IPS-20b (cell line): ENCODE measurements around the gene MRPL40.

ENCODE experiments used
- H3K27ac ChIP-seq: one replicate; pipeline ENCODE4 v1.5.1; 2013; ENCODE audit warnings: low read length
- H3K27me3 ChIP-seq: 2 replicates; pipeline ENCODE4 v1.6.1; 2013; ENCODE audit warnings: mild to moderate bottlenecking, low read length, inconsistent platforms; ENCODE audit not compliant: insufficient read depth
- H3K36me3 ChIP-seq: 2 replicates; pipeline ENCODE4 v1.6.1; 2013; ENCODE audit warnings: low read depth, mild to moderate bottlenecking, inconsistent platforms, low read length, moderate library complexity; ENCODE audit not compliant: insufficient read depth
- H3K4me1 ChIP-seq: 2 replicates; pipeline ENCODE4 v1.6.1; 2013; ENCODE audit warnings: mild to moderate bottlenecking, control low read depth, inconsistent platforms, low read length, moderate library complexity; ENCODE audit not compliant: insufficient read depth
- H3K4me3 ChIP-seq: 2 replicates; pipeline ENCODE4 v1.5.1; 2013; ENCODE audit warnings: mild to moderate bottlenecking, low read length, inconsistent platforms
- H3K9ac ChIP-seq: 2 replicates; pipeline ENCODE4 v1.6.1; 2013; ENCODE audit warnings: low read depth, mild to moderate bottlenecking, inconsistent platforms, low read length, moderate library complexity
- H3K9me3 ChIP-seq: 2 replicates; pipeline ENCODE4 v1.6.1; 2013; ENCODE audit warnings: mild to moderate bottlenecking, low read depth, low read length, inconsistent platforms; ENCODE audit not compliant: insufficient read depth

MRPL40 gene

GRCh38 chr22:19467912-19468311, 35.6 kb downstream of the MRPL40 start:
- Histone ChIP-seq H3K9me3 (no peaks in the 10 kb centered on the region), H3K4me3 (no peak overlapping the region), H3K36me3 (peaks cover 100% of the 10 kb centered on the region), H3K27me3 (no peaks in the 10 kb centered on the region), H3K4me1 (no peaks in the 10 kb centered on the region), H3K27ac (no peak overlapping the region), H3K9ac (no peak overlapping the region)

- Histone ChIP-seq H3K27ac (no peak overlapping the region), H3K27me3 (no peaks in the 10 kb centered on the region), H3K4me3 (no peak overlapping the region), H3K9me3 (no peaks in the 10 kb centered on the region), H3K4me1 (no peaks in the 10 kb centered on the region), H3K9ac (no peak overlapping the region), H3K36me3 (peaks cover 98% of the 10 kb centered on the region)
These were observed 37.1 kb downstream of the MRPL40 start for GRCh38 chr22:19469421-19469820.

GRCh38 chr22:19470010-19470409, 37.7 kb downstream of the MRPL40 start:
- H3K27ac ChIP-seq: no peak overlapping the region
- no peaks in the 10 kb centered on the region for H3K27me3 ChIP-seq
- no peak overlapping the region for H3K4me3 ChIP-seq
- H3K9ac ChIP-seq: no peak overlapping the region
- peaks cover 96% of the 10 kb centered on the region for H3K36me3 ChIP-seq
- H3K9me3 ChIP-seq: no peaks in the 10 kb centered on the region
- no peaks in the 10 kb centered on the region for H3K4me1 ChIP-seq

GRCh38 chr22:19471572-19471971, 39.2 kb downstream of the MRPL40 start:
- no peaks in the 10 kb centered on the region for H3K4me1 ChIP-seq
- H3K9ac ChIP-seq: no peak overlapping the region
- H3K9me3 ChIP-seq: no peaks in the 10 kb centered on the region
- H3K36me3 ChIP-seq: peaks cover 91% of the 10 kb centered on the region
- no peak overlapping the region for H3K4me3 ChIP-seq
- H3K27me3 ChIP-seq: no peaks in the 10 kb centered on the region
- H3K27ac ChIP-seq: no peak overlapping the region

GRCh38 chr22:19472233-19472632, 39.9 kb downstream of the MRPL40 start:
- no peaks in the 10 kb centered on the region for H3K27me3 ChIP-seq
- no peak overlapping the region for H3K9ac ChIP-seq
- no peak overlapping the region for H3K4me3 ChIP-seq
- H3K4me1 ChIP-seq: no peaks in the 10 kb centered on the region
- H3K9me3 ChIP-seq: no peaks in the 10 kb centered on the region
- peaks cover 84% of the 10 kb centered on the region for H3K36me3 ChIP-seq
- no peak overlapping the region for H3K27ac ChIP-seq

GRCh38 chr22:19473578-19473977, 41.2 kb downstream of the MRPL40 start:
- Histone ChIP-seq H3K9me3 (no peaks in the 10 kb centered on the region), H3K27ac (no peak overlapping the region), H3K4me1 (no peaks in the 10 kb centered on the region), H3K9ac (no peak overlapping the region), H3K27me3 (no peaks in the 10 kb centered on the region), H3K36me3 (peaks cover 71% of the 10 kb centered on the region), H3K4me3 (no peak overlapping the region)

GRCh38 chr22:19476023-19476422, 43.7 kb downstream of the MRPL40 start:
- Histone ChIP-seq H3K27me3 (no peaks in the 10 kb centered on the region), H3K36me3 (peaks cover 46% of the 10 kb centered on the region), H3K4me1 (no peaks in the 10 kb centered on the region), H3K4me3 (no peak overlapping the region), H3K9ac (no peak overlapping the region), H3K9me3 (no peaks in the 10 kb centered on the region), H3K27ac (no peak overlapping the region)

- no peaks in the 10 kb centered on the region for H3K9me3 ChIP-seq
- no peaks in the 10 kb centered on the region for H3K4me1 ChIP-seq
- H3K36me3 ChIP-seq: peaks cover 39% of the 10 kb centered on the region
- no peak overlapping the region for H3K27ac ChIP-seq
- no peaks in the 10 kb centered on the region for H3K27me3 ChIP-seq
- H3K4me3 ChIP-seq: peak overlapping the region; percentile 83
- peak overlapping the region; percentile 96; the same call in 1 of the 2 replicates for H3K9ac ChIP-seq
These were observed 45.1 kb downstream of the MRPL40 start for GRCh38 chr22:19477321-19478044.

GRCh38 chr22:19478045-19478900, 45.9 kb downstream of the MRPL40 start:
- no peaks in the 10 kb centered on the region for H3K4me1 ChIP-seq
- H3K4me3 ChIP-seq: peak overlapping the region; percentile 83
- peaks cover 39% of the 10 kb centered on the region for H3K36me3 ChIP-seq
- peak overlapping the region; percentile 96 for H3K9ac ChIP-seq
- H3K9me3 ChIP-seq: no peaks in the 10 kb centered on the region
- H3K27me3 ChIP-seq: no peaks in the 10 kb centered on the region
- H3K27ac ChIP-seq: peak overlapping the region; percentile 54

GRCh38 chr22:19478901-19479354, 46.6 kb downstream of the MRPL40 start, which contains the start of gene UFD1:
Gene UFD1 (minus strand): TSS chr22:19479193. CDS start chr22:19479085, 108 bp downstream.
- H3K27me3 ChIP-seq: no peaks in the 10 kb centered on the region
- no peaks in the 10 kb centered on the region for H3K9me3 ChIP-seq
- H3K36me3 ChIP-seq: peaks cover 39% of the 10 kb centered on the region
- H3K4me3 ChIP-seq: peak within 1 kb of the TSS; percentile 83
- H3K4me1 ChIP-seq: no peaks in the 10 kb centered on the region
- H3K27ac ChIP-seq: peak within 1 kb of the TSS; percentile 99
- H3K9ac ChIP-seq: peak within 1 kb of the TSS; percentile 96

- H3K27ac ChIP-seq: peak within 1 kb of the TSS; percentile 99
- H3K9me3 ChIP-seq: no peaks in the 10 kb centered on the region
- H3K36me3 ChIP-seq: peaks cover 42% of the 10 kb centered on the region
- no peaks in the 10 kb centered on the region for H3K27me3 ChIP-seq
- peak within 1 kb of the TSS; percentile 83 for H3K4me3 ChIP-seq
- H3K4me1 ChIP-seq: no peaks in the 10 kb centered on the region
- peak within 1 kb of the TSS; percentile 96 for H3K9ac ChIP-seq
These were observed 47.2 kb downstream of the MRPL40 start, which contains the start of gene CDC45 for GRCh38 chr22:19479355-19480172. Gene CDC45 (plus strand): TSS chr22:19479920. CDS start chr22:19479969, 49 bp downstream.
